Measurements from ENCODE around the gene FAM3A.
A peak's percentile ranks its signal among the peaks of the same experiment; 100 is the strongest.

FAM3A gene

GRCh38 chrX:154532690-154533089 lies 16.7 kb upstream of the FAM3A start:
- DNase-seq = no peak

- no peak for DNase-seq
Observed at GRCh38 chrX:154531626-154532025, 15.6 kb upstream of the FAM3A start.

GRCh38 chrX:154530286-154530685 lies 14.3 kb upstream of the FAM3A start:
- no peak for DNase-seq

GRCh38 chrX:154529206-154529612 lies 13.2 kb upstream of the FAM3A start:
- no peak for DNase-seq

GRCh38 chrX:154526901-154527675 lies 11.1 kb upstream of the FAM3A start:
- peak; percentile 67 for DNase-seq

- no peak for DNase-seq
Observed at GRCh38 chrX:154525606-154526490, 9.8 kb upstream of the FAM3A start.

- DNase-seq = no peak
Observed at GRCh38 chrX:154519389-154519788, 3.4 kb upstream of the FAM3A start.

GRCh38 chrX:154517101-154517781 lies 1.2 kb upstream of the FAM3A start:
- DNase-seq = no peak

- peak; percentile 35 for DNase-seq
Observed at GRCh38 chrX:154516656-154517100, 646 bp upstream of the FAM3A start.

GRCh38 chrX:154515090-154515965 lies 704 bp downstream of the FAM3A start:
- peak; percentile 44 for DNase-seq

GRCh38 chrX:154513716-154514115 lies 2.3 kb downstream of the FAM3A start:
- DNase-seq = no peak

GRCh38 chrX:154512879-154513553 lies 3.0 kb downstream of the FAM3A start:
- no peak for DNase-seq

GRCh38 chrX:154511761-154512160 lies 4.3 kb downstream of the FAM3A start:
- no peak for DNase-seq

- no peak for DNase-seq
Observed at GRCh38 chrX:154509455-154509854, 6.6 kb downstream of the FAM3A start.

GRCh38 chrX:154508384-154508745 lies 7.7 kb downstream of the FAM3A start:
- DNase-seq = no peak

GRCh38 chrX:154507673-154508383 lies 8.2 kb downstream of the FAM3A start:
- DNase-seq = no peak

- no peak for DNase-seq
Observed at GRCh38 chrX:154506483-154507332, 9.3 kb downstream of the FAM3A start.

- no peak for DNase-seq
Observed at GRCh38 chrX:154505734-154506133, 10.3 kb downstream of the FAM3A start.

GRCh38 chrX:154502989-154503388 lies 13.0 kb downstream of the FAM3A start:
- DNase-seq = no peak

GRCh38 chrX:154502098-154502497 lies 13.9 kb downstream of the FAM3A start:
- no peak for DNase-seq
